Hematopoietic multipotent progenitor cell treated with erythropoietin and hydrocortisone succinate and interleukin-3 and kit ligand, for 6 days (in vitro differentiated cells): Measurements from ENCODE around the gene ENGASE.

ENCODE experiments used
- DNase-seq: peaks from one replicate; pipeline ENCODE4 v3.0.0-alpha.2; 2015

The ENGASE gene

GRCh38 chr17:79095345-79096055 is 20.9 kb downstream of the ENGASE start:
- no peak for DNase-seq

GRCh38 chr17:79096477-79096876 is 21.9 kb downstream of the ENGASE start:
- no peak for DNase-seq

- no peak for DNase-seq
Measured at GRCh38 chr17:79097226-79098055, 22.8 kb downstream of the ENGASE start.

GRCh38 chr17:79098282-79098867 is 23.8 kb downstream of the ENGASE start:
- no peak for DNase-seq

GRCh38 chr17:79100405-79100804 is 25.8 kb downstream of the ENGASE start:
- DNase-seq, result no peak

- DNase-seq, result no peak
Measured at GRCh38 chr17:79101111-79101673, 26.6 kb downstream of the ENGASE start.

- DNase-seq, result no peak
Measured at GRCh38 chr17:79102214-79102613, 27.6 kb downstream of the ENGASE start.

- no peak for DNase-seq
Measured at GRCh38 chr17:79104898-79105600, 30.4 kb downstream of the ENGASE start.

GRCh38 chr17:79105937-79106336 is 31.3 kb downstream of the ENGASE start:
- no peak for DNase-seq

- no peak for DNase-seq
Measured at GRCh38 chr17:79106958-79107357, 32.3 kb downstream of the ENGASE start.

- DNase-seq, result no peak
Measured at GRCh38 chr17:79107499-79108231, 33.0 kb downstream of the ENGASE start.

GRCh38 chr17:79108232-79108850 is 33.7 kb downstream of the ENGASE start:
- DNase-seq, result no peak

- no peak for DNase-seq
Measured at GRCh38 chr17:79108870-79109269, 34.2 kb downstream of the ENGASE start.

- no peak for DNase-seq
Measured at GRCh38 chr17:79109584-79109983, 35.0 kb downstream of the ENGASE start.

GRCh38 chr17:79111097-79111496 is 36.5 kb downstream of the ENGASE start:
- DNase-seq, result no peak

- DNase-seq, result no peak
Measured at GRCh38 chr17:79112471-79112870, 37.8 kb downstream of the ENGASE start.

- DNase-seq, result no peak
Measured at GRCh38 chr17:79113699-79114457, 39.3 kb downstream of the ENGASE start.

- DNase-seq, result no peak
Measured at GRCh38 chr17:79114458-79115301, 40.1 kb downstream of the ENGASE start.

- DNase-seq, result no peak
Measured at GRCh38 chr17:79115487-79115886, 40.9 kb downstream of the ENGASE start.
